ENCODE measurements around the gene IDH3B. TPM values are rescaled to one million over a fixed set of nuclear protein-coding genes. Genes with fewer than 3 reads are reported as not detected.

Gene IDH3B
- total and polyA plus RNA-seq, 2 of the 13 experiments (the other 11 are each of a cell fraction or from before 2014, with no cell fraction given), result 215 to 254 TPM

DNA sequence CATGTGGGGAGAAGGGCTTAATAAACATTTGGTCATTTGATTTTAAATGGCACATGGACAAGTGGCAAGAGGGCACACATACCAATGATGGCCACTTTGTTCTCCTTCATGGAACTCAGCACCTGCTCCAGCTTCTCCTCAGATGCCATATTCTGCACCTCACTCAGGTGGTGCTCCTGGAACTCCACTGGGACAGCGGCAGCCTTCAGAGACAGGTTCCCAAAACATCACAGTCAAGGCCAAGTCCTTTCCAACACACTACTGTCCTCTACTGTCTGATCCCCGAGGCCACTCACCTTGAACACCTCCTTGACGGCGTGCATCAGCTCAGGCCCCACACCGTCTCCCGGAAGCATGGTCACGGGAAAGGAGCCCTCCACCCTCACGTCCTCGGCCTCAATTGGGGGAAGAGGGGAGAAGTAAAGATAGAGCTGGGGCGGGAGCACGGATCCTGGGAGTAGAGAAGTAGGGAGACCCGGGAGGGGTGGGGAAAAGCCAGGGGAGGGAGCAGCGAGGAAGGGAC lies 591 bp downstream of the IDH3B start:
- no peak overlapping the region for H2AFZ ChIP-seq (ENCODE audit: low read length)
- peak overlapping the region; percentile 87 for H3K27ac ChIP-seq (ENCODE audit: extremely low read length, insufficient read depth, low read length)
- H3K4me2 ChIP-seq (ENCODE audit: low read depth, low read length), result peak overlapping the region; percentile 88
- peaks cover 13% of the 10 kb centered on the region for H3K79me2 ChIP-seq (ENCODE audit: insufficient read depth, low read length)
- H3K4me1 ChIP-seq (ENCODE audit: insufficient read depth, low read length), result peaks cover 28% of the 10 kb centered on the region
- in situ Hi-C loops (cut with HindIII; ENCODE audit: extremely low pct_ligation_motif_present, low pct_unique_long_range_greater_than_20kb) (no loop called here), intact Hi-C loops (cut with micrococcal nuclease; ENCODE audit: unreplicated experiment) (no loop called here)
- no peaks in the 10 kb centered on the region for H3K9me3 ChIP-seq (ENCODE audit: low read length)
- FAIRE-seq (no peak), ATAC-seq (no peak), DNase-seq (ENCODE audit: low spot score) (no peak)
- peak overlapping the region; percentile 92 to 99 (median 92) for H3K4me3 ChIP-seq (replicated peaks in 1 of 3; ENCODE audit: insufficient read depth in 1 of 3, low read depth in 2 of 3, low read length in 3 of 3)
- under 1% methylated on average over 13 of the region's 13 CpGs for WGBS (ENCODE audit: low lambda C conversion rate)
- ChIA-PET CTCF (ENCODE audit: low intra/inter-chr PET ratio, low total read pairs) (no interaction called here), POLR2A (interaction anchor here (1.2 to 4.3 kb wide), 5 partner anchors 10 to 382 kb away, joined by 3 to 151 read pairs (median 7); partner anchors contain the start of genes MRPS26, NOP56 and SNRPB)
- TSS peak; percentile 62 for BruUV-seq (replicated peaks)
- peaks cover 0 to 8% of the 10 kb centered on the region in 2 experiments; a peak in 3 of 5 replicates for H3K27me3 ChIP-seq (ENCODE audit: control insufficient read depth in 1 of 2, insufficient read depth in 2 of 2, low read length in 2 of 2)
- H4K20me1 ChIP-seq (ENCODE audit: insufficient read depth, low read length), result peaks cover 6% of the 10 kb centered on the region; the same call in 1 of the 2 replicates
- H3K9ac ChIP-seq (ENCODE audit: insufficient read depth, low read depth, low read length), result peak overlapping the region; percentile 94
- peaks cover 19 to 38% of the 10 kb centered on the region in 2 experiments for H3K36me3 ChIP-seq (replicated peaks in 1 of 2; ENCODE audit: control insufficient read depth in 1 of 2, insufficient read depth in 2 of 2, low read length in 2 of 2)
- no peak for TF ChIP-seq ZNF101 (CRISPR knock-in tag; IDR thresholded peaks at IDR 0.05; ENCODE audit: borderline replicate concordance, low read depth)
- TF ChIP-seq MLLT10 (CRISPR knock-in tag; IDR thresholded peaks at IDR 0.05), result 0 out of 2 replicates have a peak, but pooled peaks have one; percentile 20
- TF ChIP-seq ZNF274 (CRISPR knock-in tag; IDR thresholded peaks at IDR 0.05), result no peak
- 0 out of 2 replicates have a peak, but pooled peaks have one; percentile 16 for TF ChIP-seq ZNF451 (CRISPR knock-in tag; IDR thresholded peaks at IDR 0.05)
- TF ChIP-seq, protein P1, sequence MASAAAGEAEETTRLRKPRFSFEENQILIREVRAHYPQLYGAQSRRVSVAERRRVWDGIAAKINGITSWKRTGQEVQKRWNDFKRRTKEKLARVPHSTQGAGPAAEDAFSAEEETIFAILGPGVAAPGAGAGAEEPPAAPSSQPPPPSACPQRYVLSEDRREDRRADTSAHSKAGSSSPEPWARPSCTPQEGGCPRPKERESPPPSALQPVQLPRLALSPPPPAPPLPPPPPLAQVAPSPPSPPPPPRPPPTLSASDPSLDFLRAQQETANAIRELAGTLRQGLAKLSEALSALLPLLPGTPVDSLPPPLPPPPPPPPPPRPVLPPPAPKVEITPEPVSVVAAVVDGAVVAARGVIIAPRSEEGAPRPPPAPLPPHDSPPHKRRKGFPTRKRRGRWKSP (CRISPR knock-in tag; IDR thresholded peaks at IDR 0.05), result peak; percentile 9; the same call in 1 of the 2 replicates
- TF ChIP-seq KMT2B (CRISPR knock-in tag; IDR thresholded peaks at IDR 0.05), result no peak
- TF ChIP-seq ZNF10 (CRISPR knock-in tag; IDR thresholded peaks at IDR 0.05; ENCODE audit: borderline replicate concordance, low read depth), result 0 out of 2 replicates have a peak, but pooled peaks have one; percentile 11
- TF ChIP-seq, protein P2, sequence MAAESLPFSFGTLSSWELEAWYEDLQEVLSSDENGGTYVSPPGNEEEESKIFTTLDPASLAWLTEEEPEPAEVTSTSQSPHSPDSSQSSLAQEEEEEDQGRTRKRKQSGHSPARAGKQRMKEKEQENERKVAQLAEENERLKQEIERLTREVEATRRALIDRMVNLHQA (CRISPR knock-in tag; IDR thresholded peaks at IDR 0.05), result no peak
- no peak for TF ChIP-seq PHF5A (CRISPR knock-in tag; IDR thresholded peaks at IDR 0.05; ENCODE audit: low read depth, unreplicated experiment)
- TF ChIP-seq, protein P3, sequence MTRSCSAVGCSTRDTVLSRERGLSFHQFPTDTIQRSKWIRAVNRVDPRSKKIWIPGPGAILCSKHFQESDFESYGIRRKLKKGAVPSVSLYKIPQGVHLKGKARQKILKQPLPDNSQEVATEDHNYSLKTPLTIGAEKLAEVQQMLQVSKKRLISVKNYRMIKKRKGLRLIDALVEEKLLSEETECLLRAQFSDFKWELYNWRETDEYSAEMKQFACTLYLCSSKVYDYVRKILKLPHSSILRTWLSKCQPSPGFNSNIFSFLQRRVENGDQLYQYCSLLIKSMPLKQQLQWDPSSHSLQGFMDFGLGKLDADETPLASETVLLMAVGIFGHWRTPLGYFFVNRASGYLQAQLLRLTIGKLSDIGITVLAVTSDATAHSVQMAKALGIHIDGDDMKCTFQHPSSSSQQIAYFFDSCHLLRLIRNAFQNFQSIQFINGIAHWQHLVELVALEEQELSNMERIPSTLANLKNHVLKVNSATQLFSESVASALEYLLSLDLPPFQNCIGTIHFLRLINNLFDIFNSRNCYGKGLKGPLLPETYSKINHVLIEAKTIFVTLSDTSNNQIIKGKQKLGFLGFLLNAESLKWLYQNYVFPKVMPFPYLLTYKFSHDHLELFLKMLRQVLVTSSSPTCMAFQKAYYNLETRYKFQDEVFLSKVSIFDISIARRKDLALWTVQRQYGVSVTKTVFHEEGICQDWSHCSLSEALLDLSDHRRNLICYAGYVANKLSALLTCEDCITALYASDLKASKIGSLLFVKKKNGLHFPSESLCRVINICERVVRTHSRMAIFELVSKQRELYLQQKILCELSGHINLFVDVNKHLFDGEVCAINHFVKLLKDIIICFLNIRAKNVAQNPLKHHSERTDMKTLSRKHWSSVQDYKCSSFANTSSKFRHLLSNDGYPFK (CRISPR knock-in tag; IDR thresholded peaks at IDR 0.05; ENCODE audit: borderline replicate concordance), result no peak
- TF ChIP-seq SP1 (IDR thresholded peaks at IDR 0.05), result no peak
- TF ChIP-seq SP1 (CRISPR knock-in tag; IDR thresholded peaks at IDR 0.05), result no peak
- no peak for TF ChIP-seq ZNF263 (CRISPR knock-in tag; IDR thresholded peaks at IDR 0.05)
- TF ChIP-seq ZFYVE20 (CRISPR knock-in tag; IDR thresholded peaks at IDR 0.05; ENCODE audit: borderline replicate concordance, low read depth), result no peak
- peak; percentile 65; the same call in 1 of the 2 replicates for TF ChIP-seq ZNF616 (CRISPR knock-in tag; IDR thresholded peaks at IDR 0.05; ENCODE audit: low read depth)
- 0 out of 2 replicates have a peak, but pooled peaks have one; percentile 6 for TF ChIP-seq ZNF550 (CRISPR knock-in tag; IDR thresholded peaks at IDR 0.05; ENCODE audit: borderline replicate concordance)
- TF ChIP-seq HOXA7 (CRISPR knock-in tag; IDR thresholded peaks at IDR 0.05), result no peak
- TF ChIP-seq ZKSCAN5 (CRISPR knock-in tag; IDR thresholded peaks at IDR 0.05), result 0 out of 2 replicates have a peak, but pooled peaks have one; percentile 4
- TF ChIP-seq MXD4 (CRISPR knock-in tag; IDR thresholded peaks at IDR 0.05), result no peak
- TF ChIP-seq, protein P4, sequence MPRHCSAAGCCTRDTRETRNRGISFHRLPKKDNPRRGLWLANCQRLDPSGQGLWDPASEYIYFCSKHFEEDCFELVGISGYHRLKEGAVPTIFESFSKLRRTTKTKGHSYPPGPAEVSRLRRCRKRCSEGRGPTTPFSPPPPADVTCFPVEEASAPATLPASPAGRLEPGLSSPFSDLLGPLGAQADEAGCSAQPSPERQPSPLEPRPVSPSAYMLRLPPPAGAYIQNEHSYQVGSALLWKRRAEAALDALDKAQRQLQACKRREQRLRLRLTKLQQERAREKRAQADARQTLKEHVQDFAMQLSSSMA (CRISPR knock-in tag; IDR thresholded peaks at IDR 0.05), result no peak

Measured in HepG2 (cell line).